H9 (cell line): ENCODE measurements around the gene GMPR2. TPM values are rescaled to one million over a fixed set of nuclear protein-coding genes. Genes with fewer than 3 reads are reported as not detected.

Experiments used
- DNase-seq: peaks from one replicate; pipeline ENCODE4 v3.0.0-alpha.2; 2017
- H2AFZ ChIP-seq: one replicate; pipeline ENCODE4 v1.6.1; 2013; ENCODE audit warnings: mild to moderate bottlenecking, low read length, control low read depth, moderate library complexity
- H2AK5ac ChIP-seq: 2 replicates; pipeline ENCODE4 v1.6.1; 2013; ENCODE audit warnings: low read length, control low read depth, mixed read lengths; ENCODE audit not compliant: insufficient read length
- H2BK120ac ChIP-seq: one replicate; pipeline ENCODE4 v1.6.1; 2013; ENCODE audit warnings: low read depth, mild to moderate bottlenecking, low read length, control low read depth, inconsistent platforms; ENCODE audit not compliant: poor library complexity, severe bottlenecking
- H2BK12ac ChIP-seq: 2 replicates; pipeline ENCODE4 v1.6.1; 2013; ENCODE audit warnings: low read length, control low read depth, mixed read lengths, low read depth; ENCODE audit not compliant: insufficient read length
- H2BK15ac ChIP-seq: 2 replicates; pipeline ENCODE4 v1.6.1; 2013; ENCODE audit warnings: low read depth, low read length, control low read depth
- H2BK20ac ChIP-seq: one replicate; pipeline ENCODE4 v1.6.1; 2013; ENCODE audit warnings: low read depth, mild to moderate bottlenecking, low read length, control low read depth, inconsistent platforms; ENCODE audit not compliant: poor library complexity, severe bottlenecking
- H2BK5ac ChIP-seq: 2 replicates; pipeline ENCODE4 v1.6.1; 2013; ENCODE audit warnings: low read length, control low read depth, mixed read lengths; ENCODE audit not compliant: insufficient read length
- H3K14ac ChIP-seq: 2 replicates; pipeline ENCODE4 v1.6.1; 2013; ENCODE audit warnings: low read length, control low read depth; ENCODE audit not compliant: insufficient read depth
- H3K18ac ChIP-seq: 2 replicates; pipeline ENCODE4 v1.6.1; 2013; ENCODE audit warnings: low read depth, mild to moderate bottlenecking, mixed read lengths, low read length, control low read depth; ENCODE audit not compliant: insufficient read length
- H3K23ac ChIP-seq: 2 replicates; pipeline ENCODE4 v1.6.1; 2013; ENCODE audit warnings: low read length, control low read depth, mixed read lengths, low read depth; ENCODE audit not compliant: insufficient read length
- H3K23me2 ChIP-seq: 2 replicates; pipeline ENCODE4 v1.6.1; 2013; ENCODE audit warnings: low read depth, mild to moderate bottlenecking, mixed read lengths, low read length, control low read depth; ENCODE audit not compliant: insufficient read length, poor library complexity, severe bottlenecking
- H3K27ac ChIP-seq: 2 replicates; pipeline ENCODE4 v1.5.1; 2013; ENCODE audit warnings: low read length, control low read depth, mixed read lengths, low read depth; ENCODE audit not compliant: insufficient read length
- H3K27me3 ChIP-seq: 2 replicates; pipeline ENCODE4 v1.6.1; 2013; ENCODE audit warnings: low read length, control low read depth, inconsistent platforms; ENCODE audit not compliant: insufficient read depth
- H3K4ac ChIP-seq: 2 replicates; pipeline ENCODE4 v1.6.1; 2013; ENCODE audit warnings: low read depth, mild to moderate bottlenecking, control low read depth, inconsistent platforms, low read length, moderate library complexity
- H3K4me1 ChIP-seq: 2 replicates; pipeline ENCODE4 v1.6.1; 2013; ENCODE audit warnings: low read length, control low read depth, inconsistent platforms; ENCODE audit not compliant: insufficient read depth
- H3K4me2 ChIP-seq: 2 replicates; pipeline ENCODE4 v1.6.1; 2013; ENCODE audit warnings: low read length, control low read depth, mixed read lengths; ENCODE audit not compliant: insufficient read length, insufficient read depth
- H3K56ac ChIP-seq: 2 replicates; pipeline ENCODE4 v1.6.1; 2013; ENCODE audit warnings: low read depth, mild to moderate bottlenecking, mixed read lengths, low read length, control low read depth; ENCODE audit not compliant: insufficient read length
- H3K79me1 ChIP-seq: 2 replicates; pipeline ENCODE4 v1.6.1; 2013; ENCODE audit warnings: low read depth, mild to moderate bottlenecking, moderate library complexity, low read length, control low read depth, inconsistent platforms; ENCODE audit not compliant: insufficient read depth, poor library complexity, severe bottlenecking
- H3K79me2 ChIP-seq: 2 replicates; pipeline ENCODE4 v1.6.1; 2013; ENCODE audit warnings: low read length, control low read depth, inconsistent platforms; ENCODE audit not compliant: insufficient read depth
- H3K9ac ChIP-seq: 2 replicates; pipeline ENCODE4 v1.6.1; 2013; ENCODE audit warnings: low read length, control low read depth, mixed read lengths; ENCODE audit not compliant: insufficient read length; ENCODE audit errors: extremely low read depth
- H3K9me3 ChIP-seq: one replicate; pipeline ENCODE4 v1.6.1; 2013; ENCODE audit warnings: low read depth, low read length, inconsistent platforms; ENCODE audit not compliant: control insufficient read depth
- H3T11ph ChIP-seq: one replicate; pipeline ENCODE4 v1.6.1; 2013; ENCODE audit warnings: mild to moderate bottlenecking, low read length, control low read depth, inconsistent platforms
- H4K20me1 ChIP-seq: one replicate; pipeline ENCODE4 v1.6.1; 2013; ENCODE audit not compliant: control insufficient read depth, insufficient read length, insufficient read depth
- H4K5ac ChIP-seq: 2 replicates; pipeline ENCODE4 v1.6.1; 2013; ENCODE audit warnings: low read depth, mild to moderate bottlenecking, mixed read lengths, low read length, control low read depth; ENCODE audit not compliant: insufficient read length
- H4K8ac ChIP-seq: replicated peaks from 2 replicates; pipeline ENCODE4 v1.6.1; 2013; ENCODE audit warnings: low read length, control low read depth, mixed read lengths, low read depth; ENCODE audit not compliant: insufficient read length
- H4K91ac ChIP-seq: 2 replicates; pipeline ENCODE4 v1.6.1; 2013; ENCODE audit warnings: low read depth, mild to moderate bottlenecking, moderate library complexity, mixed read lengths, low read length, control low read depth; ENCODE audit not compliant: insufficient read length
- H3K27ac Mint-ChIP-seq, 3 experiments: 2 replicates in 2 of 3; 3 replicates in 1 of 3; pipeline ENCODE4 v1.8.0; 2020 to 2021; ENCODE audit warnings: mixed read lengths in 3 of 3, mild to moderate bottlenecking in 1 of 3, moderate library complexity in 1 of 3
- H3K27me3 Mint-ChIP-seq: 2 replicates; pipeline ENCODE4 v1.8.0; 2021; ENCODE audit warnings: low read depth, mild to moderate bottlenecking, moderate library complexity, mixed read lengths
- H3K36me3 Mint-ChIP-seq, 3 experiments: 2 replicates in 2 of 3; 3 replicates in 1 of 3; pipeline ENCODE4 v1.8.0; 2020 to 2021; ENCODE audit warnings: low read depth in 3 of 3, mixed read lengths in 3 of 3; ENCODE audit not compliant: insufficient read depth in 1 of 3
- H3K4me1 Mint-ChIP-seq, 2 experiments: 2 replicates each; pipeline ENCODE4 v1.8.0; 2020; ENCODE audit warnings: mixed read lengths in 2 of 2
- H3K4me3 Mint-ChIP-seq, 2 experiments: 2 replicates in 1 of 2; 3 replicates in 1 of 2; pipeline ENCODE4 v1.8.0; 2020 to 2021; ENCODE audit warnings: mild to moderate bottlenecking in 2 of 2, mixed read lengths in 2 of 2, moderate library complexity in 1 of 2
- H3K9me3 Mint-ChIP-seq, 2 experiments: 2 replicates in 1 of 2; 3 replicates in 1 of 2; pipeline ENCODE4 v1.8.0; 2020; ENCODE audit warnings: mild to moderate bottlenecking in 2 of 2, mixed read lengths in 2 of 2, moderate library complexity in 1 of 2
- WGBS: extraction: QIAGEN DNeasy Blood & Tissue Kit; methylation state at CpG from one replicate; pipeline ENCODE4 v1.1.7; 2013; ENCODE audit warnings: missing lambda C conversion rate, low lambda C conversion rate, mixed read lengths; ENCODE audit not compliant: insufficient read length; ENCODE audit errors: extremely low coverage; 5-methylcytosine and 5-hydroxymethylcytosine counted together
- total RNA-seq: library from RNA; stranded (reverse); gene quantifications from 2 replicates; pipeline ENCODE4 v1.2.1, GENCODE V29; 2021
- TF ChIP-seq, protein P1 (sequence below): fragments of 200-600 bp; sonication (generic); conservative IDR thresholded peaks from 3 replicates; pipeline ENCODE4 v1.8.0; 2021; ENCODE audit warnings: antibody characterized with exemption, mild to moderate bottlenecking

GMPR2 gene
- total RNA-seq, 1 experiment from 2014 or later: 84.7 TPM

- DNase-seq: no peak
- TF ChIP-seq, protein P1, sequence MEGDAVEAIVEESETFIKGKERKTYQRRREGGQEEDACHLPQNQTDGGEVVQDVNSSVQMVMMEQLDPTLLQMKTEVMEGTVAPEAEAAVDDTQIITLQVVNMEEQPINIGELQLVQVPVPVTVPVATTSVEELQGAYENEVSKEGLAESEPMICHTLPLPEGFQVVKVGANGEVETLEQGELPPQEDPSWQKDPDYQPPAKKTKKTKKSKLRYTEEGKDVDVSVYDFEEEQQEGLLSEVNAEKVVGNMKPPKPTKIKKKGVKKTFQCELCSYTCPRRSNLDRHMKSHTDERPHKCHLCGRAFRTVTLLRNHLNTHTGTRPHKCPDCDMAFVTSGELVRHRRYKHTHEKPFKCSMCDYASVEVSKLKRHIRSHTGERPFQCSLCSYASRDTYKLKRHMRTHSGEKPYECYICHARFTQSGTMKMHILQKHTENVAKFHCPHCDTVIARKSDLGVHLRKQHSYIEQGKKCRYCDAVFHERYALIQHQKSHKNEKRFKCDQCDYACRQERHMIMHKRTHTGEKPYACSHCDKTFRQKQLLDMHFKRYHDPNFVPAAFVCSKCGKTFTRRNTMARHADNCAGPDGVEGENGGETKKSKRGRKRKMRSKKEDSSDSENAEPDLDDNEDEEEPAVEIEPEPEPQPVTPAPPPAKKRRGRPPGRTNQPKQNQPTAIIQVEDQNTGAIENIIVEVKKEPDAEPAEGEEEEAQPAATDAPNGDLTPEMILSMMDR: no peak
- Histone ChIP-seq H3K27me3 (no peaks in the 10 kb centered on the region), H3K79me1 (peaks cover 4% of the 10 kb centered on the region), H2AK5ac (no peak overlapping the region), H2BK15ac (no peak overlapping the region), H2BK20ac (no peak overlapping the region), H3K23ac (no peak overlapping the region), H2BK120ac (no peak overlapping the region), H3K9me3 (no peaks in the 10 kb centered on the region), H4K8ac (no peak overlapping the region), H3K4me2 (no peak overlapping the region), H3K18ac (no peak overlapping the region), H3K4ac (no peak overlapping the region), H4K91ac (no peak overlapping the region), H3K14ac (no peak overlapping the region), H2AFZ (no peak overlapping the region), H3K79me2 (no peaks in the 10 kb centered on the region), H2BK5ac (no peak overlapping the region), H3K56ac (no peak overlapping the region), H2BK12ac (no peak overlapping the region), H3K9ac (no peak overlapping the region), H4K20me1 (no peaks in the 10 kb centered on the region), H3K27ac (no peak overlapping the region), H4K5ac (no peak overlapping the region), H3T11ph (no peak overlapping the region), H3K23me2 (no peaks in the 10 kb centered on the region), H3K4me1 (no peaks in the 10 kb centered on the region; the same call in 1 of the 2 replicates)
- peaks cover 43 to 94% (median 79%) of the 10 kb centered on the region in 3 experiments for H3K36me3 Mint-ChIP-seq
- H3K9me3 Mint-ChIP-seq: no peaks in the 10 kb centered on the region
- no peak overlapping the region for H3K27ac Mint-ChIP-seq
- WGBS: no CpG with 5 or more reads among the region's 15 CpGs
- H3K4me3 Mint-ChIP-seq: no peak overlapping the region
- no peaks in the 10 kb centered on the region; the same call in 1 of the 2 replicates for H3K27me3 Mint-ChIP-seq
- peaks cover 5 to 10% of the 10 kb centered on the region in 2 experiments; a peak in 3 of 4 replicates for H3K4me1 Mint-ChIP-seq
Observed at GRCh38 chr14:24183014-24183481, 49.7 kb upstream of the GMPR2 start.
